Endothelial cell of umbilical vein (primary cell): ENCODE measurements around the gene PTPN14. TPM values are rescaled to one million over a fixed set of nuclear protein-coding genes. Genes with fewer than 3 reads are reported as not detected.

Experiments used
- BruUV-seq: library from RNA; stranded (reverse); fragments of 400-500 nt; replicated peaks from 2 replicates; lab custom pipeline; 2021; lab: Mats Ljungman, UMichigan
- CTCF ChIA-PET: fragments of 300-600, 350-600 bp; sonication (Branson Sonifier 250); formaldehyde crosslinking; loops from one replicate; lab custom pipeline; 2021; ENCODE audit warnings: antibody characterized with exemption, inconsistent platforms; lab: Charles Lee
- POLR2A ChIA-PET: fragments of 300-600, 350-600 bp; sonication (Branson Sonifier 250); formaldehyde crosslinking; loops from one replicate; lab custom pipeline; 2021; ENCODE audit warnings: antibody characterized with exemption, inconsistent platforms; lab: Charles Lee
- DNase-seq: peaks from one replicate; pipeline ENCODE4 v3.0.0-alpha.2; 2011; ENCODE audit warnings: low read depth, low spot score
- FAIRE-seq: peaks from 2 replicates; lab custom pipeline; 2011; peaks lifted over from hg19 to GRCh38; lab: Jason Lieb, UNC
- H2AFZ ChIP-seq: 2 replicates; pipeline ENCODE4 v1.6.0; 2012; ENCODE audit warnings: low read depth, low read length, control low read depth, inconsistent platforms
- H3K27ac ChIP-seq: 2 replicates; pipeline ENCODE4 v1.5.1; 2011; ENCODE audit warnings: low read depth, mild to moderate bottlenecking, control low read depth, low read length, moderate library complexity; ENCODE audit not compliant: insufficient read depth
- H3K27me3 ChIP-seq, 2 experiments: 2 replicates each; pipeline versions ENCODE4 v1.6.0 to v1.6.1; 2011; ENCODE audit warnings: low read length in 2 of 2, mixed read lengths in 1 of 2; ENCODE audit not compliant: control insufficient read depth in 2 of 2, insufficient read depth in 2 of 2
- H3K36me3 ChIP-seq, 2 experiments: 2 replicates in 1 of 2; 3 replicates in 1 of 2; pipeline ENCODE4 v1.5.1; 2011; ENCODE audit warnings: low read length in 2 of 2, mild to moderate bottlenecking in 1 of 2, moderate library complexity in 1 of 2; ENCODE audit not compliant: control insufficient read depth in 2 of 2, insufficient read depth in 2 of 2; ENCODE audit errors: extremely low read depth in 1 of 2
- H3K4me1 ChIP-seq: 3 replicates; pipeline ENCODE4 v1.5.1; 2011; ENCODE audit warnings: mild to moderate bottlenecking, low read length; ENCODE audit not compliant: control insufficient read depth, insufficient read depth; ENCODE audit errors: extremely low read depth
- H3K4me2 ChIP-seq: 2 replicates; pipeline ENCODE4 v1.6.1; 2011; ENCODE audit warnings: low read length, control low read depth, mixed read lengths; ENCODE audit not compliant: insufficient read depth
- H3K4me3 ChIP-seq, 3 experiments: fragments of 200-600 bp in 1 of 3; sonication (generic), shearing (Covaris generic) in 1 of 3; replicated peaks in 1 of 3; 2 replicates each; pipeline ENCODE4 v1.5.1; 2011 to 2016; ENCODE audit warnings: control low read depth in 3 of 3, low read length in 3 of 3, mild to moderate bottlenecking in 2 of 3, inconsistent platforms in 1 of 3, low read depth in 1 of 3, moderate library complexity in 1 of 3; ENCODE audit not compliant: insufficient read depth in 1 of 3
- H3K79me2 ChIP-seq: 2 replicates; pipeline ENCODE4 v1.6.0; 2012; ENCODE audit warnings: low read length, inconsistent platforms; ENCODE audit not compliant: control insufficient read depth, insufficient read depth
- H3K9ac ChIP-seq: replicated peaks from 2 replicates; pipeline ENCODE3; 2011; ENCODE audit warnings: low read length, control low read depth; ENCODE audit not compliant: insufficient read depth; ENCODE audit errors: extremely low read depth
- H3K9me1 ChIP-seq: replicated peaks from 3 replicates; pipeline ENCODE4 v1.6.0; 2011; ENCODE audit warnings: mild to moderate bottlenecking, low read length; ENCODE audit not compliant: control insufficient read depth, insufficient read depth; ENCODE audit errors: extremely low read depth
- H3K9me3 ChIP-seq: replicated peaks from 2 replicates; pipeline ENCODE4 v1.5.1; 2012; ENCODE audit warnings: low read length, inconsistent platforms; ENCODE audit not compliant: control insufficient read depth, insufficient read depth
- H4K20me1 ChIP-seq: replicated peaks from 2 replicates; pipeline ENCODE3; 2011; ENCODE audit warnings: mild to moderate bottlenecking, low read length; ENCODE audit not compliant: control insufficient read depth, insufficient read depth; ENCODE audit errors: extremely low read depth
- EZH2 ChIP-seq: IDR thresholded peaks from 2 replicates; pipeline ENCODE4 v1.6.1; 2012; ENCODE audit warnings: borderline replicate concordance, low read depth, mild to moderate bottlenecking, moderate library complexity, low read length, inconsistent platforms; ENCODE audit not compliant: severe bottlenecking
- FOS ChIP-seq: IDR thresholded peaks from 2 replicates; pipeline ENCODE4 v1.6.1; 2011; ENCODE audit warnings: mild to moderate bottlenecking, low read length, moderate library complexity, borderline replicate concordance; ENCODE audit not compliant: insufficient read depth
- GATA2 ChIP-seq: IDR thresholded peaks from 2 replicates; pipeline ENCODE4 v1.7.0; 2011; ENCODE audit warnings: low read depth, mild to moderate bottlenecking, moderate library complexity, mixed read lengths, low read length; ENCODE audit not compliant: insufficient read length, insufficient read depth
- JUN ChIP-seq: IDR thresholded peaks from 2 replicates; pipeline ENCODE4 v1.6.1; 2011; ENCODE audit warnings: borderline replicate concordance, low read depth; ENCODE audit not compliant: insufficient read length, insufficient read depth
- MYC ChIP-seq: IDR thresholded peaks from one replicate; pipeline ENCODE4 v1.6.1; 2011; ENCODE audit warnings: mild to moderate bottlenecking, low read depth, low read length
- POLR2A ChIP-seq: IDR thresholded peaks from 2 replicates; pipeline ENCODE4 v1.6.1; 2012; ENCODE audit warnings: low read depth, mild to moderate bottlenecking, control low read depth, low read length
- POLR2AphosphoS5 ChIP-seq: IDR thresholded peaks from 2 replicates; pipeline ENCODE4 v1.6.1; 2012; ENCODE audit warnings: low read depth, mild to moderate bottlenecking, control low read depth, low read length, moderate library complexity; ENCODE audit not compliant: insufficient read depth
- dilution Hi-C: fragments of 300-500 bp; cut with MboI; formaldehyde crosslinking; loops from one replicate; pipeline ENCODE4 v1.15.0; 2019; ENCODE audit warnings: low sequenced_read_pairs; ENCODE audit not compliant: extremely low pct_ligation_motif_present
- intact Hi-C: fragments of 100-400 bp; cut with micrococcal nuclease; formaldehyde crosslinking; loops from one replicate; pipeline ENCODE4 v1.10.0; 2022
- polyA plus RNA-seq, 4 experiments: library from polyadenylated mRNA; depleted of rRNA in 3 of 4; stranded (reverse) in 3 of 4; unstranded in 1 of 4; fragments of >200 nt; gene quantifications; 2 replicates each; pipeline versions ENCODE4 v1.2.1 to v1.2.3, GENCODE V29; 2011 to 2012; ENCODE audit warnings: missing spikeins in 1 of 4
- total RNA-seq: library from RNA; stranded (reverse); gene quantifications from 2 replicates; pipeline ENCODE4 v1.2.3, GENCODE V29; 2021
- TF ChIP-seq, protein P1 (sequence below): IDR thresholded peaks from 2 replicates; pipeline ENCODE4 v1.6.1; 2011; ENCODE audit not compliant: insufficient read depth, insufficient read length
- TF ChIP-seq, protein P2 (sequence below), 2 donors: IDR thresholded peaks; 1 replicate in 1 of 2; 2 replicates in 1 of 2; pipeline ENCODE4 v1.5.1; 2011; ENCODE audit warnings: low read length in 2 of 2, mild to moderate bottlenecking in 2 of 2, moderate library complexity in 2 of 2, control low read depth in 1 of 2, inconsistent platforms in 1 of 2, low read depth in 1 of 2; ENCODE audit not compliant: insufficient read depth in 1 of 2; ENCODE audit errors: extremely low read depth in 1 of 2

Gene PTPN14
- total and polyA plus RNA-seq, 2 donors (not counting 3 experiments of a cell fraction or from before 2014, with no cell fraction given) = 18.5 to 93.0 TPM

GRCh38 chr1:214419650-214420049, 131.8 kb downstream of the PTPN14 start:
- H3K4me3 ChIP-seq = no peak overlapping the region
- peak; percentile 49 for FAIRE-seq
- no TSS peak for BruUV-seq
- H3K79me2 ChIP-seq = peaks cover 77% of the 10 kb centered on the region
- H3K9me3 ChIP-seq = no peaks in the 10 kb centered on the region
- no peaks in the 10 kb centered on the region for H4K20me1 ChIP-seq
- ChIA-PET CTCF (interaction anchor here (0.7 to 1.4 kb wide), 4 partner anchors 10 to 166 kb away, joined by 3 read pairs; no protein-coding TSS in a partner anchor), POLR2A (no interaction called here)
- no peak for TF ChIP-seq MYC
- no peak for TF ChIP-seq POLR2A
- TF ChIP-seq FOS = no peak
- TF ChIP-seq, protein P1, sequence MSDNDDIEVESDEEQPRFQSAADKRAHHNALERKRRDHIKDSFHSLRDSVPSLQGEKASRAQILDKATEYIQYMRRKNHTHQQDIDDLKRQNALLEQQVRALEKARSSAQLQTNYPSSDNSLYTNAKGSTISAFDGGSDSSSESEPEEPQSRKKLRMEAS = no peak
- no peak for TF ChIP-seq JUN
- no peak for TF ChIP-seq GATA2
- TF ChIP-seq POLR2AphosphoS5 = no peak
- TF ChIP-seq, protein P2, sequence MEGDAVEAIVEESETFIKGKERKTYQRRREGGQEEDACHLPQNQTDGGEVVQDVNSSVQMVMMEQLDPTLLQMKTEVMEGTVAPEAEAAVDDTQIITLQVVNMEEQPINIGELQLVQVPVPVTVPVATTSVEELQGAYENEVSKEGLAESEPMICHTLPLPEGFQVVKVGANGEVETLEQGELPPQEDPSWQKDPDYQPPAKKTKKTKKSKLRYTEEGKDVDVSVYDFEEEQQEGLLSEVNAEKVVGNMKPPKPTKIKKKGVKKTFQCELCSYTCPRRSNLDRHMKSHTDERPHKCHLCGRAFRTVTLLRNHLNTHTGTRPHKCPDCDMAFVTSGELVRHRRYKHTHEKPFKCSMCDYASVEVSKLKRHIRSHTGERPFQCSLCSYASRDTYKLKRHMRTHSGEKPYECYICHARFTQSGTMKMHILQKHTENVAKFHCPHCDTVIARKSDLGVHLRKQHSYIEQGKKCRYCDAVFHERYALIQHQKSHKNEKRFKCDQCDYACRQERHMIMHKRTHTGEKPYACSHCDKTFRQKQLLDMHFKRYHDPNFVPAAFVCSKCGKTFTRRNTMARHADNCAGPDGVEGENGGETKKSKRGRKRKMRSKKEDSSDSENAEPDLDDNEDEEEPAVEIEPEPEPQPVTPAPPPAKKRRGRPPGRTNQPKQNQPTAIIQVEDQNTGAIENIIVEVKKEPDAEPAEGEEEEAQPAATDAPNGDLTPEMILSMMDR (IDR thresholded peaks at IDR 0.05; ENCODE audit: extremely low read depth in 1 of 2, insufficient read depth in 1 of 2, low read depth in 1 of 2, low read length in 2 of 2) = no peak
- no peak for TF ChIP-seq EZH2
- H3K4me2 ChIP-seq = no peak overlapping the region
- intact Hi-C loops (no loop called here), dilution Hi-C loops (no loop called here)
- no peaks in the 10 kb centered on the region for H3K9me1 ChIP-seq
- DNase-seq = no peak
- peaks cover 54% of the 10 kb centered on the region for H3K4me1 ChIP-seq
- H3K27ac ChIP-seq = no peak overlapping the region
- H3K27me3 ChIP-seq = no peaks in the 10 kb centered on the region
- H2AFZ ChIP-seq = no peak overlapping the region
- H3K9ac ChIP-seq = no peak overlapping the region
- no peaks in the 10 kb centered on the region for H3K36me3 ChIP-seq
